ENCODE data around the gene MYO10.

MYO10 gene

GRCh38 chr5:16809010-16809394, 127.1 kb downstream of the MYO10 start:
- ATAC-seq: no peak
- no peak for TF ChIP-seq SNAI2 (CRISPR knock-in tag; IDR thresholded peaks at IDR 0.05)
- no peak for TF ChIP-seq CSRNP3 (CRISPR knock-in tag; IDR thresholded peaks at IDR 0.05)
- no peak for TF ChIP-seq ZNF565 (CRISPR knock-in tag; conservative IDR thresholded peaks at IDR 0.05; ENCODE audit: low read depth)
- no peak for TF ChIP-seq BACH2 (CRISPR knock-in tag; IDR thresholded peaks at IDR 0.05; ENCODE audit: borderline replicate concordance)
- no peak for TF ChIP-seq ZC3H10 (CRISPR knock-in tag; IDR thresholded peaks at IDR 0.05)
- no peak for TF ChIP-seq ZFP30 (CRISPR knock-in tag; IDR thresholded peaks at IDR 0.05)
- no peak for TF ChIP-seq TOX (CRISPR knock-in tag; IDR thresholded peaks at IDR 0.05; ENCODE audit: borderline replicate concordance)
- TF ChIP-seq TCF4 (CRISPR knock-in tag; IDR thresholded peaks at IDR 0.05; ENCODE audit: borderline replicate concordance): no peak
- TF ChIP-seq ESRRG (CRISPR knock-in tag; IDR thresholded peaks at IDR 0.05): no peak
- no peak for TF ChIP-seq OSR1 (CRISPR knock-in tag; IDR thresholded peaks at IDR 0.05)
- no peak for TF ChIP-seq GLIS3 (CRISPR knock-in tag; IDR thresholded peaks at IDR 0.05)
- TF ChIP-seq ARNTL (CRISPR knock-in tag; IDR thresholded peaks at IDR 0.05; ENCODE audit: borderline replicate concordance, low read depth): no peak

- ATAC-seq: no peak
- no peak for TF ChIP-seq ARNTL (CRISPR knock-in tag; IDR thresholded peaks at IDR 0.05; ENCODE audit: borderline replicate concordance, low read depth)
- TF ChIP-seq BACH2 (CRISPR knock-in tag; IDR thresholded peaks at IDR 0.05; ENCODE audit: borderline replicate concordance): no peak
- TF ChIP-seq TCF4 (CRISPR knock-in tag; IDR thresholded peaks at IDR 0.05; ENCODE audit: borderline replicate concordance): no peak
- no peak for TF ChIP-seq ZFP3 (CRISPR knock-in tag; IDR thresholded peaks at IDR 0.05)
- no peak for TF ChIP-seq ISL1 (CRISPR knock-in tag; IDR thresholded peaks at IDR 0.05)
- no peak for TF ChIP-seq PPARA (CRISPR knock-in tag; IDR thresholded peaks at IDR 0.05; ENCODE audit: borderline replicate concordance)
- no peak for TF ChIP-seq POU6F1 (CRISPR knock-in tag; IDR thresholded peaks at IDR 0.05; ENCODE audit: borderline replicate concordance, low read depth)
- no peak for TF ChIP-seq ZC3H10 (CRISPR knock-in tag; IDR thresholded peaks at IDR 0.05)
- TF ChIP-seq ZFP30 (CRISPR knock-in tag; IDR thresholded peaks at IDR 0.05): no peak
- no peak for TF ChIP-seq RARB (CRISPR knock-in tag; IDR thresholded peaks at IDR 0.05)
- no peak for TF ChIP-seq CSDC2 (CRISPR knock-in tag; IDR thresholded peaks at IDR 0.05)
- TF ChIP-seq GLIS3 (CRISPR knock-in tag; IDR thresholded peaks at IDR 0.05): no peak
- TF ChIP-seq ZNF8 (CRISPR knock-in tag; IDR thresholded peaks at IDR 0.05): no peak
- no peak for TF ChIP-seq OSR1 (CRISPR knock-in tag; IDR thresholded peaks at IDR 0.05)
- TF ChIP-seq SNAI2 (CRISPR knock-in tag; IDR thresholded peaks at IDR 0.05): no peak
- no peak for TF ChIP-seq ZNF565 (CRISPR knock-in tag; conservative IDR thresholded peaks at IDR 0.05; ENCODE audit: low read depth)
- TF ChIP-seq PATZ1 (CRISPR knock-in tag; IDR thresholded peaks at IDR 0.05; ENCODE audit: borderline replicate concordance): no peak
- TF ChIP-seq TOX (CRISPR knock-in tag; IDR thresholded peaks at IDR 0.05; ENCODE audit: borderline replicate concordance): no peak
Measured at GRCh38 chr5:16808021-16808420, 128.1 kb downstream of the MYO10 start.

GRCh38 chr5:16807547-16807864, 128.6 kb downstream of the MYO10 start:
- ATAC-seq: no peak
- TF ChIP-seq ZC3H10 (CRISPR knock-in tag; IDR thresholded peaks at IDR 0.05) (no peak), CREB5 (CRISPR knock-in tag; IDR thresholded peaks at IDR 0.05; ENCODE audit: low read depth) (no peak), PATZ1 (CRISPR knock-in tag; IDR thresholded peaks at IDR 0.05; ENCODE audit: borderline replicate concordance) (no peak), PPARA (CRISPR knock-in tag; IDR thresholded peaks at IDR 0.05; ENCODE audit: borderline replicate concordance) (no peak), POU6F1 (CRISPR knock-in tag; IDR thresholded peaks at IDR 0.05; ENCODE audit: borderline replicate concordance, low read depth) (no peak), RARB (CRISPR knock-in tag; IDR thresholded peaks at IDR 0.05) (no peak), ZFP3 (CRISPR knock-in tag; IDR thresholded peaks at IDR 0.05) (no peak), SNAI2 (CRISPR knock-in tag; IDR thresholded peaks at IDR 0.05) (no peak), ZNF565 (CRISPR knock-in tag; conservative IDR thresholded peaks at IDR 0.05; ENCODE audit: low read depth) (no peak), ISL1 (CRISPR knock-in tag; IDR thresholded peaks at IDR 0.05) (no peak), ZNF70 (CRISPR knock-in tag; IDR thresholded peaks at IDR 0.05) (no peak), GLIS3 (CRISPR knock-in tag; IDR thresholded peaks at IDR 0.05) (no peak), CSRNP3 (CRISPR knock-in tag; IDR thresholded peaks at IDR 0.05) (no peak), ARNTL (CRISPR knock-in tag; IDR thresholded peaks at IDR 0.05; ENCODE audit: borderline replicate concordance, low read depth) (no peak)
